MM.1S (cell line): ENCODE measurements around the gene ANHX.

Experiments
- DNase-seq: peaks from one replicate; pipeline ENCODE4 v3.0.0-alpha.2; 2015
- H2AFZ ChIP-seq: fragments of 300-600 bp; sonication (generic); 2 replicates; pipeline ENCODE4 v1.6.0; 2016; ENCODE audit warnings: antibody characterized with exemption, low read length
- H3F3A ChIP-seq: fragments of 300-600 bp; sonication (generic); 2 replicates; pipeline ENCODE4 v1.6.1; 2016; ENCODE audit warnings: mild to moderate bottlenecking, antibody characterized with exemption, low read length, moderate library complexity, mixed read lengths; ENCODE audit not compliant: insufficient read depth
- H3K27ac ChIP-seq: fragments of 300-600 bp; sonication (generic); 2 replicates; pipeline ENCODE4 v1.5.1; 2016; ENCODE audit warnings: mild to moderate bottlenecking, low read length
- H3K27me3 ChIP-seq: fragments of 300-600 bp; sonication (generic); replicated peaks from 2 replicates; pipeline ENCODE4 v1.6.0; 2016; ENCODE audit warnings: low read length; ENCODE audit not compliant: insufficient read depth
- H3K36me3 ChIP-seq: fragments of 300-600 bp; sonication (generic); replicated peaks from 2 replicates; pipeline ENCODE4 v1.6.1; 2016; ENCODE audit warnings: mild to moderate bottlenecking, low read length, mixed read lengths; ENCODE audit not compliant: insufficient read depth
- H3K4me1 ChIP-seq: fragments of 300-600 bp; sonication (generic); 2 replicates; pipeline ENCODE4 v1.6.1; 2016; ENCODE audit warnings: low read length, mixed read lengths
- H3K4me2 ChIP-seq: fragments of 300-600 bp; sonication (generic); 2 replicates; pipeline ENCODE4 v1.6.0; 2016; ENCODE audit warnings: low read depth, low read length
- H3K4me3 ChIP-seq: fragments of 300-600 bp; sonication (generic); 2 replicates; pipeline ENCODE4 v1.5.1; 2016; ENCODE audit warnings: low read length, mixed read lengths
- H3K79me2 ChIP-seq: fragments of 300-600 bp; sonication (generic); 2 replicates; pipeline ENCODE4 v1.6.1; 2016; ENCODE audit warnings: mixed run types, low read length, mixed read lengths
- H3K9ac ChIP-seq: fragments of 300-600 bp; sonication (generic); 2 replicates; pipeline ENCODE4 v1.6.1; 2016; ENCODE audit warnings: low read length, mixed read lengths
- H3K9me2 ChIP-seq: fragments of 300-600 bp; sonication (generic); replicated peaks from 2 replicates; pipeline ENCODE4 v1.6.1; 2016; ENCODE audit warnings: mild to moderate bottlenecking, low read length, mixed read lengths; ENCODE audit not compliant: insufficient read depth
- H3K9me3 ChIP-seq: fragments of 300-600 bp; sonication (generic); replicated peaks from 2 replicates; pipeline ENCODE4 v1.6.1; 2016; ENCODE audit warnings: mild to moderate bottlenecking, low read length, mixed read lengths; ENCODE audit not compliant: insufficient read depth
- H4K20me1 ChIP-seq: fragments of 300-600 bp; sonication (generic); 2 replicates; pipeline ENCODE4 v1.6.1; 2016; ENCODE audit warnings: mild to moderate bottlenecking, low read length, moderate library complexity, mixed read lengths; ENCODE audit not compliant: insufficient read depth
- EZH2 ChIP-seq: fragments of 300-600 bp; sonication (generic); optimal IDR thresholded peaks from 2 replicates; pipeline ENCODE3; 2017; ENCODE audit warnings: low read depth, mild to moderate bottlenecking, antibody characterized with exemption, low read length, mixed read lengths
- EZH2phosphoT487 ChIP-seq: fragments of 300-600 bp; sonication (generic); IDR thresholded peaks from 2 replicates; pipeline ENCODE4 v1.6.1; 2018; ENCODE audit warnings: antibody characterized with exemption, low read length
- TF ChIP-seq, protein P1 (sequence below): fragments of 300-600 bp; sonication (generic); IDR thresholded peaks from 2 replicates; pipeline ENCODE4 v1.5.1; 2016; ENCODE audit warnings: antibody characterized with exemption, low read length, mixed read lengths

The ANHX gene

DNA sequence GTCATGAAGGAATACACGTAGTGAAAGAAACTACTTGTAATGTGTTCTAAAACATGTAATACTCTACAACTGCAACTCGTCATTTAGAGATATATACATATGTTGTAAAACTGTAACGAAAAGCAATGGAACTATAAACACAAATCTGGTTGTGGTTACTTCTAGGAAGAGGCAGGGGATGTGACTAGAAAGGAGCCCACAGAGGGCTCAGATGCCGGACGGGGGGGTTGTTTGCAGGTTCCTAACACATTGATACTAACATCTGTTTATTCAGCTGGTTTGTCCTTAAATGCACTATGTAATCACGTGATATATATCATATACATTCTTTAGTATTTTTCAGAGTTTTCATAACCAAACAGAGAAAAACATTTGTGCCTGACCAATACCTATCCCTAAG lies 16.1 kb upstream of the ANHX start:
- Histone ChIP-seq H3K9me2 (no peaks in the 10 kb centered on the region), H3F3A (no peaks in the 10 kb centered on the region), H3K9me3 (no peaks in the 10 kb centered on the region), H3K4me1 (no peaks in the 10 kb centered on the region), H3K4me2 (no peak overlapping the region), H3K79me2 (no peaks in the 10 kb centered on the region), H3K9ac (no peak overlapping the region), H4K20me1 (no peaks in the 10 kb centered on the region), H3K27ac (no peak overlapping the region), H3K4me3 (no peak overlapping the region), H3K36me3 (no peaks in the 10 kb centered on the region), H2AFZ (no peak overlapping the region), H3K27me3 (no peaks in the 10 kb centered on the region)
- DNase-seq = no peak
- TF ChIP-seq, protein P1, sequence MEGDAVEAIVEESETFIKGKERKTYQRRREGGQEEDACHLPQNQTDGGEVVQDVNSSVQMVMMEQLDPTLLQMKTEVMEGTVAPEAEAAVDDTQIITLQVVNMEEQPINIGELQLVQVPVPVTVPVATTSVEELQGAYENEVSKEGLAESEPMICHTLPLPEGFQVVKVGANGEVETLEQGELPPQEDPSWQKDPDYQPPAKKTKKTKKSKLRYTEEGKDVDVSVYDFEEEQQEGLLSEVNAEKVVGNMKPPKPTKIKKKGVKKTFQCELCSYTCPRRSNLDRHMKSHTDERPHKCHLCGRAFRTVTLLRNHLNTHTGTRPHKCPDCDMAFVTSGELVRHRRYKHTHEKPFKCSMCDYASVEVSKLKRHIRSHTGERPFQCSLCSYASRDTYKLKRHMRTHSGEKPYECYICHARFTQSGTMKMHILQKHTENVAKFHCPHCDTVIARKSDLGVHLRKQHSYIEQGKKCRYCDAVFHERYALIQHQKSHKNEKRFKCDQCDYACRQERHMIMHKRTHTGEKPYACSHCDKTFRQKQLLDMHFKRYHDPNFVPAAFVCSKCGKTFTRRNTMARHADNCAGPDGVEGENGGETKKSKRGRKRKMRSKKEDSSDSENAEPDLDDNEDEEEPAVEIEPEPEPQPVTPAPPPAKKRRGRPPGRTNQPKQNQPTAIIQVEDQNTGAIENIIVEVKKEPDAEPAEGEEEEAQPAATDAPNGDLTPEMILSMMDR = no peak
- TF ChIP-seq EZH2 (no peak), EZH2phosphoT487 (no peak)

GRCh38 chr12:133236556-133236955 lies 879 bp upstream of the ANHX start:
- Histone ChIP-seq H3K9me3 (no peaks in the 10 kb centered on the region), H3K36me3 (no peaks in the 10 kb centered on the region), H3K4me2 (no peak overlapping the region), H2AFZ (no peak overlapping the region), H3K4me3 (no peak overlapping the region), H3K9ac (no peak overlapping the region), H3K27ac (no peak overlapping the region), H4K20me1 (no peaks in the 10 kb centered on the region), H3K4me1 (no peaks in the 10 kb centered on the region), H3F3A (no peaks in the 10 kb centered on the region), H3K27me3 (no peaks in the 10 kb centered on the region), H3K9me2 (no peaks in the 10 kb centered on the region), H3K79me2 (no peaks in the 10 kb centered on the region)
- TF ChIP-seq EZH2 (no peak), EZH2phosphoT487 (no peak)
- TF ChIP-seq, protein P1 = no peak
- DNase-seq = no peak

GRCh38 chr12:133236144-133236543 lies 467 bp upstream of the ANHX start:
- Histone ChIP-seq H3K4me3 (no peak overlapping the region), H4K20me1 (no peaks in the 10 kb centered on the region), H3K9me2 (no peaks in the 10 kb centered on the region), H3K36me3 (no peaks in the 10 kb centered on the region), H3K9me3 (no peaks in the 10 kb centered on the region), H3K9ac (no peak overlapping the region), H3K27ac (no peak overlapping the region), H3K4me1 (no peaks in the 10 kb centered on the region), H3K27me3 (no peaks in the 10 kb centered on the region), H3K4me2 (no peak overlapping the region), H3F3A (no peaks in the 10 kb centered on the region), H3K79me2 (no peaks in the 10 kb centered on the region), H2AFZ (no peak overlapping the region)
- DNase-seq = no peak
- TF ChIP-seq EZH2 (no peak), EZH2phosphoT487 (no peak)
- TF ChIP-seq, protein P1 = no peak

- Histone ChIP-seq H3K9ac (no peak overlapping the region), H3K4me2 (no peak overlapping the region), H3K4me1 (no peaks in the 10 kb centered on the region), H3K79me2 (no peaks in the 10 kb centered on the region), H4K20me1 (no peaks in the 10 kb centered on the region), H3K9me2 (no peaks in the 10 kb centered on the region), H3K4me3 (no peak overlapping the region), H2AFZ (no peak overlapping the region), H3K36me3 (no peaks in the 10 kb centered on the region), H3K9me3 (no peaks in the 10 kb centered on the region), H3K27ac (no peak overlapping the region), H3F3A (no peaks in the 10 kb centered on the region), H3K27me3 (no peaks in the 10 kb centered on the region)
- TF ChIP-seq, protein P1 = no peak
- TF ChIP-seq EZH2 (no peak), EZH2phosphoT487 (no peak)
- DNase-seq = no peak
These were observed 706 bp downstream of the ANHX start for GRCh38 chr12:133234971-133235370.
